CD4-positive, CD25-positive, alpha-beta regulatory T cell (primary cell): ENCODE measurements around the gene JDP2. TPM values are rescaled to one million over a fixed set of nuclear protein-coding genes. Genes with fewer than 3 reads are reported as not detected.

Source experiments
- ATAC-seq, 2 donors: fragments of 150-1000 bp; cut with Tn5 transposase; one replicate each; pipeline ENCODE4 v1.10.0; 2021; ENCODE audit warnings: low read depth in 2 of 2, moderate number of reproducible peaks in 2 of 2, moderate library complexity in 1 of 2
- DNase-seq, 3 donors: peaks; one replicate each; pipeline versions ENCODE4 v3.0.0 to v3.0.0-alpha.2; 2012 to 2022; ENCODE audit warnings: mixed read lengths in 1 of 3
- H3K27ac ChIP-seq: one replicate; pipeline ENCODE4 v1.7.0; 2013; ENCODE audit warnings: mild to moderate bottlenecking, low read length; ENCODE audit not compliant: insufficient read depth, poor library complexity, severe bottlenecking
- H3K27me3 ChIP-seq: one replicate; pipeline ENCODE4 v1.7.0; 2013; ENCODE audit warnings: low read length; ENCODE audit not compliant: control insufficient read depth, insufficient read depth
- H3K36me3 ChIP-seq: one replicate; pipeline ENCODE4 v1.7.0; 2013; ENCODE audit warnings: mild to moderate bottlenecking, low read length, moderate library complexity; ENCODE audit not compliant: control insufficient read depth, insufficient read depth
- H3K4me1 ChIP-seq: 2 replicates; pipeline ENCODE4 v1.7.0; 2013; ENCODE audit warnings: mild to moderate bottlenecking, low read length; ENCODE audit not compliant: insufficient read depth, control insufficient read depth, poor library complexity, severe bottlenecking
- H3K4me3 ChIP-seq: one replicate; pipeline ENCODE4 v1.7.0; 2013; ENCODE audit warnings: low read depth, mild to moderate bottlenecking, low read length, moderate library complexity
- H3K9me3 ChIP-seq, 2 experiments: 1 replicate in 1 of 2; 2 replicates in 1 of 2; pipeline ENCODE4 v1.7.0; 2013; ENCODE audit warnings: low read length in 2 of 2, mild to moderate bottlenecking in 1 of 2, moderate library complexity in 1 of 2; ENCODE audit not compliant: control insufficient read depth in 2 of 2
- H3K27ac Mint-ChIP-seq, 3 donors: one replicate each; pipeline ENCODE4 v1.8.0; 2020 to 2022; ENCODE audit warnings: mild to moderate bottlenecking in 3 of 3, mixed read lengths in 3 of 3, moderate library complexity in 2 of 3
- H3K27me3 Mint-ChIP-seq: one replicate; pipeline ENCODE4 v1.8.0; 2022; ENCODE audit warnings: mild to moderate bottlenecking, mixed read lengths
- H3K36me3 Mint-ChIP-seq: one replicate; pipeline ENCODE4 v1.8.0; 2020; ENCODE audit warnings: mixed read lengths
- H3K4me1 Mint-ChIP-seq, 4 donors: one replicate each; pipeline ENCODE4 v1.8.0; 2020 to 2022; ENCODE audit warnings: mixed read lengths in 4 of 4, mild to moderate bottlenecking in 1 of 4
- H3K4me3 Mint-ChIP-seq, 4 donors: one replicate each; pipeline ENCODE4 v1.8.0; 2020 to 2022; ENCODE audit warnings: mild to moderate bottlenecking in 4 of 4, mixed read lengths in 4 of 4, moderate library complexity in 3 of 4
- H3K9me3 Mint-ChIP-seq, 7 donors: one replicate each; pipeline ENCODE4 v1.8.0; 2020 to 2022; ENCODE audit warnings: mixed read lengths in 7 of 7, mild to moderate bottlenecking in 3 of 7, moderate library complexity in 2 of 7
- polyA plus RNA-seq, 4 donors: library from polyadenylated mRNA; unstranded; fragments of 300-500 nt; fragmentation: Illumina TruSeq; gene quantifications; one replicate each; pipeline ENCODE4 v1.2.3, GENCODE V29; 2021
- total RNA-seq: library from RNA; stranded (reverse); gene quantifications from one replicate; pipeline ENCODE4 v1.2.3, GENCODE V29; 2022

The JDP2 gene
- total and polyA plus RNA-seq, 5 donors from 2014 or later: 0.62 to 0.79 TPM; not detected in 3

DNA sequence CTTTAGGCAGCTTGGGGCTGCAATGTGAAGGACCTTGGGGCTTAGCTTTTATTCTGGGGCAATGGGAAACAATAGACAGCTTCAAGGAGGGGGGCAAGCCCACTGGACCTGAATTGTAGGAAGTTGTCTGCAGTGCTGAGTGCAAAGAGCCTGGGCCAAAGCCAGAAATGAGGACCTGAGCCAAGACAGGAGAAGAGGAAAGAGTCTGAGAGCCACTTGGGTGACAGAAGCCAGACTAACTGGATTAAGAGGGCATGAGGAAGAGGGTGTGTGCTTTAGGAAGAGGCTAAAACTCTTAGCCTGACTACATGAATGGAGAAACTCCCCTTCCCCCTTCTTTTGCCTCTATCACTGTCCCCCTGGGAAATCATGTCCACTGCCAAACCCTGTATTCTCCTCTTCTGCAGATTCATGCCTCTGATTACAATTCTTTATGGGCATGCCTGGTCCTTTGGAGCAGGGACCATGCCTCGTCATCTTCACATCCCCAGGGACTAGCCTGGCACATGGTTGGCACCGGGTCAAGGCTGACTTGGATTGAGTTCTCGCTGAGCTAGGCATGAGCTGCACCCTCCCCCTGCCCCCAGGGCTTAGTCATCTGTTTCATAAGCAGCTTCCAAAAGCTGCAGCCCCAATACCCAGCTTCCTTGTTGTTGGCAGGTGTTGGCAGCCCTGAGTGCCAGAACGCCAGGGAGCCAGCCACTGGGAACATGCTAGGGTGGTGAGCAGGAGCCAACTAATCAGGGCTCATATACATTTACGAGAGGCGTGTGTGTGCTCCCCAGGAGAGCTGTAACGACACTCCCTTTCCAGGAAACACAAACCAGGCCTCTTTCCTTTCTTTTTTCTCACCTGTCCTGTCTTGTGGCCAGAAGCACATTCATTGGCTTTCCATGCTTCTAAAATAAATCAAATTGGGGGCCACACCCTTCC, 27.7 kb upstream of the JDP2 start:
- peaks cover 27% of the 10 kb centered on the region for H3K27me3 Mint-ChIP-seq
- no peak overlapping the region for H3K4me3 Mint-ChIP-seq
- peaks cover 0 to 3% (median 0%) of the 10 kb centered on the region in 7 donors for H3K9me3 Mint-ChIP-seq
- H3K36me3 Mint-ChIP-seq: no peaks in the 10 kb centered on the region
- Histone ChIP-seq H3K27ac (no peak overlapping the region), H3K4me1 (no peaks in the 10 kb centered on the region), H3K27me3 (no peaks in the 10 kb centered on the region), H3K36me3 (no peaks in the 10 kb centered on the region), H3K9me3 (no peaks in the 10 kb centered on the region), H3K4me3 (no peak overlapping the region)
- peaks cover 0 to 2% (median 0%) of the 10 kb centered on the region in 4 donors for H3K4me1 Mint-ChIP-seq
- DNase-seq: peak in 1 of 3 donors; percentile 18
- H3K27ac Mint-ChIP-seq: no peak overlapping the region
- ATAC-seq: no peak

DNA sequence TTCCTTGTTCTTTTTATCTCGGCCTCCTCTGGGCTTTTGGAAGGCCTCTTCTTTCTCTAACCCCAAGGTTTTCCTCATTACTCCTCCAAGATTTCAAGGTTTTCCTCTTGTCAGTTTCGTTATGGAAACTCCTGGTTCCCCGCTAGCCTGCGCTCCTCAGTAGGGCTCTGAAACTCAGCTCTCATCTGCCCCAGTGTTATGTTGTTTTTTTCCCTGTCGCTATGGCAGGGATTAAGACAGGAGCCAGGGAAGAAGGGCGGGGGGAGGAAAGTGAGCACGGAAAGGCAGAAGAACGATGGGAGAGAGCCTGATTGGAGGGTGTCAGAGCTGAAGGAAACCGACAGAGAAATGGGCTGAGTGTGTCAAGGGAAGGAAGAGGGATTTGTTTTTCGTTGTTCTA, 26.5 kb upstream of the JDP2 start:
- Mint-ChIP-seq H3K9me3 (peaks cover 0 to 3% (median 0%) of the 10 kb centered on the region in 7 donors), H3K4me3 (peak overlapping the region in 1 of 4 donors; percentile 75), H3K4me1 (peaks cover 0 to 2% (median 0%) of the 10 kb centered on the region in 4 donors), H3K27ac (no peak overlapping the region), H3K27me3 (peaks cover 27% of the 10 kb centered on the region), H3K36me3 (no peaks in the 10 kb centered on the region)
- Histone ChIP-seq H3K27me3 (no peaks in the 10 kb centered on the region), H3K9me3 (no peaks in the 10 kb centered on the region), H3K4me3 (no peak overlapping the region), H3K36me3 (no peaks in the 10 kb centered on the region), H3K27ac (no peak overlapping the region), H3K4me1 (no peaks in the 10 kb centered on the region)
- DNase-seq (no peak), ATAC-seq (no peak)

DNA sequence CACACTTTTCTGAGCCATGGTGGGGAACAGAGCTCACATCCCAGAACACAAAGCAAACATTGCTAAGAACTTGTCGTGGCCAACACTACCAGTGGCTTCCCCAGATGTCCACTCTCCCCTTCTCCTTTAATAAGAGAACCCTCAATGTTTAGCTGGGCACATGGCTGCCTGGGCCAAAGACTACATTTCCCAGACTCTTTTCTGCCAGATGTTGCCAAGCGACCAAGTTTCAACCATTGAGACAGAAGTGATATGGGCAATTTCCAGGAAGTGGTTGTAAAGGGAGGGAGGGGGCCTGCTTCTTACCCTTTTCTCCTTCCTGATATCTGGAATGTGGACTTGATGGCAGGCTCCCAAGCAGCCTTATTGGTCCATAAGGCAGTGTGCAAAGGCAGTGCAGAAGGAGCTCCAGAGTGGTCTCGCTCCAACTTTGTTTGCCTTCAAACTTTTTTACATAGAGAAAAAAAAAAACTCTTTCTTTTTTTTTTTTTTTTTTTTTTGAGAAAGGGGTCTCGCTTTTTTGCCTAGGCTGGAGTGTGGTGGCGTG, 24.9 kb upstream of the JDP2 start:
- ATAC-seq (no peak), DNase-seq (peak in 1 of 3 donors; percentile 25)
- Mint-ChIP-seq H3K4me1 (peaks cover 0 to 2% (median 0%) of the 10 kb centered on the region in 4 donors), H3K36me3 (no peaks in the 10 kb centered on the region), H3K9me3 (peaks cover 0 to 3% (median 0%) of the 10 kb centered on the region in 7 donors), H3K4me3 (no peak overlapping the region), H3K27me3 (peaks cover 32% of the 10 kb centered on the region), H3K27ac (no peak overlapping the region)
- no peak overlapping the region for H3K27ac ChIP-seq
- no peaks in the 10 kb centered on the region for H3K27me3 ChIP-seq
- no peak overlapping the region for H3K4me3 ChIP-seq
- no peaks in the 10 kb centered on the region for H3K4me1 ChIP-seq
- H3K9me3 ChIP-seq: no peaks in the 10 kb centered on the region
- H3K36me3 ChIP-seq: no peaks in the 10 kb centered on the region

DNA sequence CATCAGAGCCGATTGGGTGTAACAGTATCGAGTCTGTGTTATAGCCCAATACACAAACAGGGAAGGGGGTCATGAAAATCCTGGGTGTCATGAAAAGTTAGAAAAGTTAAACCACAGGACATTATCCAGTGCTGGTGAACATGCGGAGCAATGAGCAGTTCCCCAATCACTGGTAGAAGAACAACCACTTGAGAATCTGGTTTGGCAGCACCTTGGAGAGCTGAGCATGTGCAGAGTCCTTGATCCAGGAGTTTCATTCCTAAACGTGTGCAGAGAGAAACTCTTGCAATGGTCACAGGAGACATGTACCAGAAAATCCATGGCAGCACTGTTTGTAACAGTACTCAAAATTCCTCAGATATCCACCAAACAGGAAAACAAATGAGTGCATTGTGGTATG, 23.0 kb upstream of the JDP2 start:
- H3K9me3 Mint-ChIP-seq: peaks cover 0 to 2% (median 0%) of the 10 kb centered on the region in 7 donors

DNA sequence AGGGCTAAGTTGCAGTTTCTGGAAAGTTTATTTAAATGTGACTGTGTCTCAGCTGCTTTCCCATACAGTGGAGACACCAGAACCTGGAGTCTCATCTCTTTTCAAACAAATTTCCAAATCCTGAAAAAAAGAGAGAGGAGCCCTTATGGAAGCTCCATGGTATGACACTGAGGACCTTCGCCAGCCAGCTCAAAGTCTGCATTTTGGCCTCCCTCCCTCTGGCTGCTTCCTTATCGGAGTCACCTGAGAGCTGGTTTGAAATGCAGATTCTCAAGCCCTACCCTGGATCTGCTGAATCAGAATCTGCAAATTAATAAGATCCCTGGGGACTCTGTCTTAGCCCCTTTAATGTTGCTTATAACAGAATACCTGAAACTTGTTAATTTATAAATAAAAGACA, 21.7 kb upstream of the JDP2 start:
- Mint-ChIP-seq H3K9me3 (peaks cover 0 to 4% (median 0%) of the 10 kb centered on the region in 7 donors), H3K4me3 (no peak overlapping the region), H3K27me3 (peaks cover 18% of the 10 kb centered on the region), H3K4me1 (peaks cover 0 to 2% (median 0%) of the 10 kb centered on the region in 4 donors), H3K36me3 (no peaks in the 10 kb centered on the region), H3K27ac (no peak overlapping the region)
- Histone ChIP-seq H3K9me3 (no peaks in the 10 kb centered on the region), H3K27me3 (no peaks in the 10 kb centered on the region), H3K27ac (no peak overlapping the region), H3K36me3 (no peaks in the 10 kb centered on the region), H3K4me3 (no peak overlapping the region), H3K4me1 (no peaks in the 10 kb centered on the region)
- DNase-seq (no peak), ATAC-seq (no peak)

More for the DNA sequence above, 23.0 kb upstream of the JDP2 start:
- H3K27me3 ChIP-seq: no peaks in the 10 kb centered on the region
- no peak for DNase-seq
- Mint-ChIP-seq H3K4me1 (peaks cover 0 to 2% (median 0%) of the 10 kb centered on the region in 4 donors), H3K27ac (no peak overlapping the region), H3K4me3 (no peak overlapping the region), H3K27me3 (peaks cover 23% of the 10 kb centered on the region), H3K36me3 (no peaks in the 10 kb centered on the region)
- no peaks in the 10 kb centered on the region for H3K4me1 ChIP-seq
- no peak overlapping the region for H3K4me3 ChIP-seq
- no peak for ATAC-seq
- H3K36me3 ChIP-seq: no peaks in the 10 kb centered on the region
- no peak overlapping the region for H3K27ac ChIP-seq
- no peaks in the 10 kb centered on the region for H3K9me3 ChIP-seq

DNA sequence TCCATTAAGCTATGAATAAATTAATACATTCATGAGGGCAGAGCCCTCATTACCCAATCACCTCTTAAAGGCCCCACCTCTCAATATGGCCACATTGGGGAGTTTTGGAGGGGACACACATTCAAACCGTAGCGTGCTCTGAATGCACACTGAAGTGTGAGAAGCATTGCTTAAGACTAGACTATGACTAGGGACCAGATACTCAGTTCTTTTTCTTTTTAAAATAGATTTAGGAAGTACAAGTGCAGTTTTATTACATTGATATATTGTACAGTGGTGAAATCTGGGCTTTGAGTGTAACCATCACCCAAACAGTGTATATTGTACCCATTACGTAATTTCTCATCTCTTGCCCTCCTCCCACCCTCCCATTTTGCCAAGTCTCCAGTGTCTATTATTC, 21.0 kb upstream of the JDP2 start:
- Mint-ChIP-seq H3K36me3 (no peaks in the 10 kb centered on the region), H3K27ac (no peak overlapping the region), H3K9me3 (peaks cover 0 to 4% (median 0%) of the 10 kb centered on the region in 7 donors), H3K4me1 (no peaks in the 10 kb centered on the region), H3K4me3 (no peak overlapping the region), H3K27me3 (peaks cover 18% of the 10 kb centered on the region)
- H3K27me3 ChIP-seq: no peaks in the 10 kb centered on the region
- no peaks in the 10 kb centered on the region for H3K9me3 ChIP-seq
- no peak overlapping the region for H3K27ac ChIP-seq
- DNase-seq (no peak), ATAC-seq (no peak)
- H3K4me1 ChIP-seq: no peaks in the 10 kb centered on the region
- no peak overlapping the region for H3K4me3 ChIP-seq
- no peaks in the 10 kb centered on the region for H3K36me3 ChIP-seq

DNA sequence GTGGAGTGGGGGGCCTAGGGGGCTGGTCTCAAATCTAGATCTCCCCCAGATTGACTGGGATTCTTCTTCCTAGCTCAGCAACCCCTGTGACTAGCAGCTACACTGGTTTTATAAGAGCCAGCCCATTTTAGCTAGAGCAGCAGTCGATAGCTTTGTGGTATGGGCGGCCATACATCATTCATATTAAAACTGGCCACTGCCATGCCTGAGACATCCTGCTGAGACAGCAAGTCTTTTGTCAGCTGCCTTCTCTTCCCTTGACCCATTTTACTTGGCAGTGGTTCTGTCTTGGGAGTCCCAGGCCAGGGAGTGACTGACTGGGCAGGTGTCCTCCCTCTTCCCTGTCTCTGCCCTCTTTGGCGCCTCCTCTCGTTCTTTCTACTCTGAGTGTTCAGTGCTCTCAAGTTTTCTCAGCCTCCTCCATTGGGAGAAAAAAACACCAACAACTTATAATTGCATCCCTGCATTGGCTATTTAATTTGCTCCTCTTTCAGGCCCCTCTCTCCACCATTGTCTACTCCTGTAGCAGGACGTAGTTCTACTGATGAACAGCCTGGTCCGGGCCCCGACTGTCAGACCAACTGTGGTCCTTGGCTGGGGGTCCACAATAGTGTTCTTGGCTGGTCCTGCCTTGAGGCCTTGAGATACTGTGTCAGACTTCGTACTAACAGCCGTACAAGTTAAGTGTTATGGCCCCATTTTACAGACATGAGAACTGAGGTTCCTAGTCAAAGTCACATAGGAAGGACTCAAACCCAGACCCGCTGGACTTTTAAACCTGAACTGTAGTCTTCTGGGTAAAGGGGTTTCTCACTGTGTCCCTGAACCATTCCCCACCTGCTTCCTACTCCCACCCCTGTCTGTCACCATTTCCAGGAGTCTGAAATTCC, 18.3 kb upstream of the JDP2 start:
- H3K4me3 Mint-ChIP-seq: no peak overlapping the region

More for the DNA sequence above, 18.3 kb upstream of the JDP2 start:
- Histone ChIP-seq H3K4me3 (no peak overlapping the region), H3K27me3 (no peaks in the 10 kb centered on the region), H3K27ac (no peak overlapping the region), H3K9me3 (no peaks in the 10 kb centered on the region), H3K4me1 (no peaks in the 10 kb centered on the region), H3K36me3 (no peaks in the 10 kb centered on the region)
- H3K27me3 Mint-ChIP-seq: peaks cover 11% of the 10 kb centered on the region
- no peak overlapping the region for H3K27ac Mint-ChIP-seq
- H3K9me3 Mint-ChIP-seq: peaks cover 0 to 4% (median 0%) of the 10 kb centered on the region in 7 donors
- no peaks in the 10 kb centered on the region for H3K36me3 Mint-ChIP-seq
- no peak for DNase-seq
- H3K4me1 Mint-ChIP-seq: no peaks in the 10 kb centered on the region
- no peak for ATAC-seq
